GM19328 (cell line): ENCODE data around the gene ATP6V1E1.
"Not testable (repeated sequence)": the region's sequence is repeated elsewhere in the genome, so short reads cannot be mapped to it uniquely, and the experiment has no call there.

Source experiments
- ATAC-seq: cut with Tn5 transposase; IDR thresholded peaks from one replicate; pipeline ENCODE4 v1.9.1; 2021; ENCODE audit warnings: mild to moderate bottlenecking, moderate library complexity; ENCODE audit not compliant: unreplicated experiment

Gene ATP6V1E1

DNA sequence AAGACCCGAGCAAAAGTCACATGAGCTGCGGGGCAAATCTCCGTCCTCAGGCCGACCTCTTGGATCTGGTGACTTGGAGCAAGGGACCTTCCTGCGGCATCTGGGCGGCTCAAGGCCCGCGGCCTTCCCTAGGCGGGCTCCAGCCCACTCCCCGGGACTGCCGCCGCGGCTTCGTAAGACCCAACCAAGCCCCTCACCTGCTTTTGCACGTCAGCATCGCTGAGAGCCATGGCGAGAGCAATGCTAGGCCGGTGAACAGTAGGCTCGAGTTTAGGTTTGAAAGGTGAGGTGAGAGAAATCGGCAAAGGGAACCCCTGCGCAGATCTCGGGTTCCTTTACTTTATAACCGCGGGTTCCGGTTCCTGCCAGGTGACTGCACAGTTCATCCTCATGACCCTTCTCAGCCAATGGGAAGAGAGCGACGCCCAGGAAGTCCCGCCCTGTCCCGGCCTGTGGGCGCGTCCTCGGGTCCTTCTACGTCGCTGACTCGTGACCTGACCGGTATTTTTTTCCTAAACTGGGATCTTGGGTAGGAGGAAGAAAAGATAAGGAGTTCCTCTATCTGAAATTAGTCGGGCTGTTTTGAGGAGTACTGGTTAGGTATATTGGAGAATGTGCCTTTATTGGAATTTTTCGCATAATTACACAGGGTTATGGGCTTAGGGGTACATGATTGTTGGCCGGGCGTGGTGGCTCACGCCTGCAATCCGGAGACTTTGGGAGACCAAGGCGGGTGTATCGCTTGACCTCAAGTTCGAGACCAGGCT is at the start of gene ATP6V1E1:
TSS of gene ATP6V1E1 (minus strand) at position 344 of the 767 bp plus-strand sequence. CDS start at position 230, 114 bp downstream.
- peak; percentile 100 for ATAC-seq

DNA sequence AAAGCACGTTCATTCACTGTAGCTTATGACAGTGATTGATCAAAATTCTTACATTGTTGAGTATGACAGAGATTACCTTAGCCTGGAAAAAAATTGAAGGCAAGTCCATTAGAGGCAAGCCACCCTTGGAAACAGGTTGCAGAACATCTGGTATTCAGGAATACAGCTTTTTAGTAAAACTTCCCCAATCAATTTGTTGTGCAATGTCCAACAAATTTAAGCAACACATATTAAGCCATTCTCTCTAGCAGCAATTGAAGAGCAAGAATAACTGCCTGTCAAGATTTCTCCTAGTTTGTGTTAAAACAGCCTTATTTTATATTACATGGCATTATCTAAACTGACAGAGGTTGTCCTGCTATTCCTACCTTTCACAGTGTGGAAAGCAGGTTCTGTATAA is 47.0 kb upstream of the ATP6V1E1 start:
- no peak for ATAC-seq

DNA sequence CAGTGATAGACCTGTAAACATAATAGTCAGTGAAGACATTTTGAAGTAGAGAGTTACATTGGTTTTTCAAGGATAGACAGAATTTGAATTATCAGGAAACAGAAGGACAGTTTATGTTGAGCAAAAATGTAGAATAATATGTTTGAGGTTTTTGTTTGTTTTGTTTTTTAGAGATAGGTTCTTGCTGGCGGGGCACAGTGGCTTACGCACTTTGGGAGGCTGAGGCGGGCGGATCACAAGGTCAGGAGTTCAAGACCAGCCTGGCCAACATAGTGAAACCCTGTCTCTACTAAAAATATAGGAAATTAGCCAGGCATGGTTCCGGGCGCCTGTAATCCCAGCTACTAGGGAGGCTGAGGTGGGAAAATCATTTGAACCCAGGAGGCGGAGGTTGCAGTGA is 45.6 kb upstream of the ATP6V1E1 start:
- no peak for ATAC-seq

DNA sequence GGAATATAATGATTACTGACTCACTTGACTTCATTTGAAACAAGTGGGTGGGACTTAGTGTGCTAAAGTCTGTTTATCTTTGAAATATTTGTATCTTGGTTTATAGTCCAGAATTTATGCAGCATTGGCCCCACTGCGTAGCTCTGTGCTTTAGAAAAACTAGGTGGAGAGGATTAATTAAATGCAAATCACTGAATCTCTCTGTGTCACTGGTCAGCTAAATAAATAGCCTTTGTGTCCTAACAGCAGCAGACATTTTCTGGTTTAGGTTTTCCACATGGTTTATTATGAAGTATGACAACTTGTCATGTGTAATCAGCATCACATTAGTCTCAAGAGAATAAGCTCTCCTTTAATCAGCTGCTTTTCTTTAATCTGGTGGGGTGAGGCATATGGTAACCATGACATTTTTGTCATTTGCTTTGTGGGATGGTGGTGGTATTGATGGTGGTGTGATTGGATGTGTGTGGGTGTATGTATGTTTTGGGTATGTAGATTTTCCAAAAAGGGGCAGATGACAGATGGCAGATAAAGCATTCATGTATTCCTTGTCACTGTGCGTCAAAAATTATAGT is 44.0 kb upstream of the ATP6V1E1 start:
- no peak for ATAC-seq

- ATAC-seq: not testable (repeated sequence)
Observed at GRCh38 chr22:17671521-17672092, 43.1 kb upstream of the ATP6V1E1 start.

DNA sequence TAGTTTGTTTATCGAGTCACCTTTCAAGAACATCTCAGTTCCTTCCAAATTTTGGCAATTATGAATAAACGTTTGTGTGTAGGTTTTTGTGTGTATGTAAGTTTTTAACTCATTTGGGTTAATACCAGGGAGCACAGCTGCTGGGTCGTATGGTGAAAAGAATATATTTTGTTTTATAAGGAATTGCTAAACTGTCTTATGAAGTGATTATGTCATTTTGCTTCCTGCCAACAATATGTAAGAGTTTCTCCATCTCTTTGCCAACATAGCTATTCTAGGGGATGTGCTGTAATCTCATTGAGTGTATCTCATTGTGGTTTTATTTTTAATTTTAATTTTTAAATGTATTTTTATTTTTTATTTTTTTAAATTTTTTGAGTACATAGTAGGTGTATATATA is 37.3 kb upstream of the ATP6V1E1 start:
- ATAC-seq: no peak

DNA sequence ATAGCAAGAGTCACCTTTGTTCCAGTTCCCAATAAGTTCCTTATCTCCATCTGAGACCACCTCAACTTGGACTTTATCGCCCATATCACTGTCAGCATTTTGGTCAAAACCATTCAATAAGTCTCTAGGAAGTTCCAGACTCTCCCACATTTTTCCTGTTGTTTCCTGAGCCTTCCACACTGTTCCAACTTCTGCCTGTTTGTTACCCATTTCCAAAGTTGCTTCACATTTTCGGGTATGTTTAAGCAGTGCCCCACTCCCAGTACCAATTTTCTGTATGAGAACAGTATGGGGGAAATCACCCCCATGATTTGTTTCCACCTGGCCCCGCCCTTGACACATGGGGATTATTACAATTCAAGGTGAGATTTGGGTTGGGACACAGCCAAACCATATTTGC is 36.7 kb upstream of the ATP6V1E1 start:
- ATAC-seq: no peak

DNA sequence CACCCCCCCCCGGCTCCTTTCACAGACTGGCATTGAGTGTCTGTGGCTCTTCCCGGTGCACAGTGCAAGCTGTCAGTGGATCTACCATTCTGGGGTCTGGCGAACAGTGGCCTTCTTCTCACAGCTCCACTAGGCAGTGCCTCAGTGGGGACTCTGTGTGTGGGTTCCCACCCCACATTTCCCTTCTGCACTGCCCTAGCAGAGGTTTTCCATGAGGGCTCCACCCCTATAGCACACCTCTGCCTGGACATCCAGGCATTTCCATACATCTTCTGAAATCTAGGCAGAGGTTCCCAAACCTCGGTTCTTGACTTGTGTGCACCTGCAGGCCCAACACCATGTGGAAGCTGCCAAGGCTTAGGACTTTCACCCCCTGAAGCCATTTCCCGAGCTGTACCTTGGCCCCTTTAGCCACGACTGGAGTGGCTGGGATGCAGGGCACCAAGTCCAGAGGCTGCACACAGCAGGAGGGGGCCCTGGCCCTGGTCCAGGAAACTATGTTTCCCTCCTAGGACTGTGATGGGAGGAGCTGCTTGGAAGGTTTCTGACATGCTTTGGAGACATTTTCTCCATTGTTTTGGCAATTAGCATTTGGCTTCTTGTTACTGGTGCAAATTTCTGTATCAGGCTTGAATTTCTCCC is 36.0 kb upstream of the ATP6V1E1 start:
- ATAC-seq: no peak

DNA sequence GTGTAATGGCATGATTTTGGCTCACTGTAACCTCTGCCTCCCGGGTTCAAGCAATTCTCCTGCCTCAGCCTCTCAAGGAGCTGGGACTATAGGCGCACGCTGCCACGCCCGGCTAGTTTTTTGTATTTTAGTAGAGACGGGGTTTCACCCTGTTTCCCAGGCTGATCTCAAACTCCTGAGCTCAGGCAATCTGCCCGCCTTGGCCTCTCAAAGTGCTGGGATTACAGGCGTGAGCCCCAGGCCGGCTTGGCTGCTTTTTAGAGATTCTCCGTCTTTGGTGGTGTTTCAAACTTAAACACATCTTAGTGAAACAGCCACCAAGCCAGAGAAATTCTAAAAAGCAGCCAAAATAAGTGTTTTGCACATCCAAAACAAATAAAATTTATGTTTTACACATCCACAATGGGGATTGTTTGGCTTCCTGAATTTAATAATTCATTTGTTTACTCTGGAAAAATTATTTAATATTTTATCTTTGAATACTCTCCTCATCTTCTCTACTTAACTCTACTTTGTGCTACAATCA is 28.4 kb upstream of the ATP6V1E1 start:
- no peak for ATAC-seq

DNA sequence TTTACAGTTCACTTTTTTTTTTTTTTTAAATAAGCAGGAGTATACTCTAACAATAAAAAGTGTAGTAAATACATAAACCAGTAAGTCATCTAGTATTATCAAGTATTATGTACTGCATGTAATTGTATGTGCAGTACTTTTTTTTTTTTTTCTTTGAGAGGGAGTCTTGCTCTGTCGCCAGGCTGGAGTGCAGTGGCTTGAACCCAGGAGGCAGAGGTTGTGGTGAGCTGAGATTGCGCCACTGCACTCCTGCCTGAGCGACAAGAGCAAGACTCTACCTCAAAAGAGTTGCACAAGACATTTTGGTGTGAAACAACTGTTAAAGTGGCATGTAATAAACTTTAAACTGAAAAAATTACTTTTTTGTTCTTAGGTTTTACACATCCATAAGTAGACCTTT is 26.7 kb upstream of the ATP6V1E1 start:
- ATAC-seq: no peak

DNA sequence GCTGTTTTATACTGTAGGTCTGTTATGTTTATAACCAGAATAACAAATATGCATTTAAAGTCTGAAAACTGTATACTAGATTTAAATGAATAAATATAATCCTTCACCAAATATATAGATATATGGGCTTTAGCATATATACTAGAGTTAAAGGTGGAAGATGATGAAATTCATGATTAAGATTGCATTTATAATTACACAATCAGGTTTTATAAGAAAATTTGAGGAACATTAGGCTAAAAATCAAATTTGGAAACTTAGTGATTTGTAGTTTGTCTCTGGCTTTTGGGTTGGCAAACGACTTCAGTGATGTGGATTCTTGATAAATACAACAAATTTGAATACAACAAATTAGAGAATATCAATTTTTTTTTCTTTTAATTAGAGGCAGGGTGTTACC is 20.0 kb upstream of the ATP6V1E1 start:
- ATAC-seq: no peak

- ATAC-seq: no peak
Observed at GRCh38 chr22:17647991-17648390, 19.4 kb upstream of the ATP6V1E1 start.

GRCh38 chr22:17647452-17647851 is 18.9 kb upstream of the ATP6V1E1 start:
- ATAC-seq: no peak

GRCh38 chr22:17642357-17642756 is 13.8 kb upstream of the ATP6V1E1 start:
- not testable (repeated sequence) for ATAC-seq

- no peak for ATAC-seq
Observed at GRCh38 chr22:17641269-17641668, 12.7 kb upstream of the ATP6V1E1 start.

- ATAC-seq: no peak
Observed at GRCh38 chr22:17639247-17639741, 10.7 kb upstream of the ATP6V1E1 start.

- ATAC-seq: peak; percentile 82
Observed at GRCh38 chr22:17638432-17639246, 10.1 kb upstream of the ATP6V1E1 start, which contains the start of gene BCL2L13. TSS of gene BCL2L13 (plus strand) at chr22:17638757. CDS start at chr22:17655712, 16,955 bp downstream.

DNA sequence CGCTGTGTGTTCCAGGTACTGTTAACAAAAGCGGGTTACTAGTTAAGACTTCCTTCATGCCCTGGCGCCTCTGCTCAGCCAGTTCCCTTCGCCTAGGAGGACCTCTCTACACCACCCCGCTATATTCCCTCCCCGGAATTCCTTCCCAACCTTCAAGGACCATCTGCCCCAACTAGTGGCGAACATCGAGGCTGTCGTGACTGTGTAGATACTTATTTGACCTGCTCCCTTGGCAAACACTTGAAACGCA is 9.6 kb upstream of the ATP6V1E1 start:
- peak; percentile 6 for ATAC-seq

- no peak for ATAC-seq
Observed at GRCh38 chr22:17637490-17638181, 9.1 kb upstream of the ATP6V1E1 start.

- not testable (repeated sequence) for ATAC-seq
Observed at GRCh38 chr22:17636850-17637249, 8.3 kb upstream of the ATP6V1E1 start.
